ENCODE measurements around the gene YPEL2.

DNA sequence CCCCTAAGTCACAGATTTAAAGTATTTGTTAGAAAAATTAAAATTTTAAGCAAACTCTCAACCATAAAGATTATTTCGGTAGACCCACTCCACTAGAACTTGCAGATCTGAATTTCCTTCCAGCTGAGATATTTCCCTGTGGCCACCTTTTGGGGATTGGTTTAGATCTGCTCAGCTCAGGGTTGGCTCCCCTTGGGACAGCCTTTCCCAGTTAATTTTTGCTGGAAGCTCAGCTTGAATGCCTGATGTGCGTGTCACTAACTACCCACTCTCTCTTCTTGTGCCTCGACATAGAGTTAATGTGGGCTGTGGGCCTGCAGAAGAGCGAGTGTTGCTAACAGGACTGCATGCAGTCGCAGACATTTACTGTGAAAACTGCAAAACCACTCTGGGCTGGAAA, 57.6 kb downstream of the YPEL2 start:
- TF ChIP-seq POLR2AphosphoS5 (IDR thresholded peaks at IDR 0.05; ENCODE audit: low read depth, low read length), result no peak
- no peak for TF ChIP-seq SIN3A (IDR thresholded peaks at IDR 0.05; ENCODE audit: borderline replicate concordance, insufficient read depth, low read length)
- no peak for TF ChIP-seq TAF1 (IDR thresholded peaks at IDR 0.05; ENCODE audit: borderline replicate concordance, insufficient read depth, low read length)
- TF ChIP-seq, protein P1, sequence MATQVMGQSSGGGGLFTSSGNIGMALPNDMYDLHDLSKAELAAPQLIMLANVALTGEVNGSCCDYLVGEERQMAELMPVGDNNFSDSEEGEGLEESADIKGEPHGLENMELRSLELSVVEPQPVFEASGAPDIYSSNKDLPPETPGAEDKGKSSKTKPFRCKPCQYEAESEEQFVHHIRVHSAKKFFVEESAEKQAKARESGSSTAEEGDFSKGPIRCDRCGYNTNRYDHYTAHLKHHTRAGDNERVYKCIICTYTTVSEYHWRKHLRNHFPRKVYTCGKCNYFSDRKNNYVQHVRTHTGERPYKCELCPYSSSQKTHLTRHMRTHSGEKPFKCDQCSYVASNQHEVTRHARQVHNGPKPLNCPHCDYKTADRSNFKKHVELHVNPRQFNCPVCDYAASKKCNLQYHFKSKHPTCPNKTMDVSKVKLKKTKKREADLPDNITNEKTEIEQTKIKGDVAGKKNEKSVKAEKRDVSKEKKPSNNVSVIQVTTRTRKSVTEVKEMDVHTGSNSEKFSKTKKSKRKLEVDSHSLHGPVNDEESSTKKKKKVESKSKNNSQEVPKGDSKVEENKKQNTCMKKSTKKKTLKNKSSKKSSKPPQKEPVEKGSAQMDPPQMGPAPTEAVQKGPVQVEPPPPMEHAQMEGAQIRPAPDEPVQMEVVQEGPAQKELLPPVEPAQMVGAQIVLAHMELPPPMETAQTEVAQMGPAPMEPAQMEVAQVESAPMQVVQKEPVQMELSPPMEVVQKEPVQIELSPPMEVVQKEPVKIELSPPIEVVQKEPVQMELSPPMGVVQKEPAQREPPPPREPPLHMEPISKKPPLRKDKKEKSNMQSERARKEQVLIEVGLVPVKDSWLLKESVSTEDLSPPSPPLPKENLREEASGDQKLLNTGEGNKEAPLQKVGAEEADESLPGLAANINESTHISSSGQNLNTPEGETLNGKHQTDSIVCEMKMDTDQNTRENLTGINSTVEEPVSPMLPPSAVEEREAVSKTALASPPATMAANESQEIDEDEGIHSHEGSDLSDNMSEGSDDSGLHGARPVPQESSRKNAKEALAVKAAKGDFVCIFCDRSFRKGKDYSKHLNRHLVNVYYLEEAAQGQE (IDR thresholded peaks at IDR 0.05; ENCODE audit: insufficient read depth in 1 of 2, low read depth in 2 of 2, low read length in 2 of 2), result no peak

Data from PFSK-1 (cell line).